Stimulated activated CD4-positive, alpha-beta T cell treated with anti-CD3 and anti-CD28 coated beads, Interleukin-15, amount 100 ng/mL, for 24 hours (primary cell): ENCODE data around the gene GNL3.

Experiments
- DNase-seq: peaks from one replicate; pipeline ENCODE4 v3.0.0-alpha.2; 2020

The GNL3 gene

DNA sequence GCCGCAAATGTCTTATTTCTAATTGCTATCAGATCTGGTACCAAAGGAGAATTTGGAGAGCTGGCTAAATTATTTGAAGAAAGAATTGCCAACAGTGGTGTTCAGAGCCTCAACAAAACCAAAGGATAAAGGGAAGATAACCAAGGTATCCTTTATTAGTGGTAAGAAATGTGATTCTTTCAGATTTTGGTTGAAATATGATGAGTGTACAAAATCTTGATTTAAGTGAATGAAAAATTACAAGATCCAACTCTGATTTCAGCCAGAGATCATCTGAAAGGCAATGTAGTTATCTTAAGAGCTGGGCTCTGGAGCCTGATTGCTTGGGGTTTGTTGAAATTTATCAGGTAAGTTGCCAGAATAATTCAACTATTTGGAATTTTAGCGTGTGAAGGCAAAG is 4.7 kb downstream of the GNL3 start:
- no peak for DNase-seq

- DNase-seq: no peak
Observed at GRCh38 chr3:52693071-52693470, 7.2 kb downstream of the GNL3 start.

GRCh38 chr3:52694528-52695189 is 8.8 kb downstream of the GNL3 start:
- DNase-seq: no peak

- no peak for DNase-seq
Observed at GRCh38 chr3:52695798-52696671, 10.2 kb downstream of the GNL3 start.

GRCh38 chr3:52696830-52697631 is 11.2 kb downstream of the GNL3 start:
- no peak for DNase-seq

- DNase-seq: no peak
Observed at GRCh38 chr3:52697632-52697965, 11.8 kb downstream of the GNL3 start.

GRCh38 chr3:52703341-52703740 is 17.5 kb downstream of the GNL3 start:
- DNase-seq: no peak

DNA sequence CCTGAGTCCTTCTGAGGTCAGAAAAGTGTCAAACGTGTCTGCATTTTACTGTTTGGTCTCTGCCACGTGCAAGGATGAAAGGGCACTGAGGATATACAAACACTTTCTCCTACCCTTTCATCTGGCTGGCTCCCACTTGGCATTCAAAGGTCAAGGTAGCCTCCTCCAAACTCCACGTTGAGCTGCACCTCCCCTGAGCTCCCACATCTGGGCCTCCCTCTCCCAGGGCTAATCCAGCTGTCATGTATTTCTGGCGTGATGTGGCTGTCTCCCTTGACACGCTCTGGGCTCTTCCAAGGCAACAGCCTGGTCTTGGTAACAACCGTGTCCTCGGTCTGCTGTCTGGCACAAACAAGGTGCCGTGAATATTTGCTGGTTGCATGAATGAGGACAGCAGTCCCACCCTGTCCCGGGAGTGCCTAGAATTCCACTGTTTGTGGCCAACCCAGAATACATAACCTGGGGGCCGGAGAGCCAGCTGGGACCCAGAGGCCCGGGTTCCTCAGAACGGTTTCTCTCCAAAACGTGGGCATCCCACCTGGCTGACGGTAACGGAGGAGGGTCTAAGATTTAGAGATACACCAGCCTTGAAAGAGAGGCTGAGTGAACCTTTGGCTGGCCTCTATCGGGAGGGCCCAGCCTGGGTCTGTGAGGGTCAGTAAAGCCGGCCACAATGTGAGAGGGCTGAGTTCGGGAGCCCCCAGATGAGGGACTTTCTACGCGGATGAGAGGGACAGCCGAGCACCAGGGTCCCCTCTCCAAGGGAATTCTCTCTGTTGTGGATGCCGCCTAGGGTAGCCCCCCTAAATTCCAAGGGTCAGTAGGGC is 19.0 kb downstream of the GNL3 start:
- peak; percentile 28 for DNase-seq

DNA sequence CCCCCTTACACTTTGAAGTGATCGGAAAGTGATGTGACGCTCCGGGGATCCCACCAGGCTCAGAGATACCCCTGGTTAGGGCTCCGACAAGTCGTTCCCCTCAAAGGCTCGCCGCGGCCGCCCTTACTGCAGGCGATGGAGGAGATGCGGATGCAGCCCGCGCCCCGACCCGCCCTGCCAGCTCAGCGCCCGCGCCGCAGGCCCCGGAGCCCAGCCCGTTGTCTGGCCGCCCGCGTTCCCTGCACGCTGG is 19.5 kb downstream of the GNL3 start:
- no peak for DNase-seq

GRCh38 chr3:52705688-52706686 is 20.2 kb downstream of the GNL3 start, which contains the start of the genes GLT8D1 and SPCS1:
Gene GLT8D1 (minus strand): TSS chr3:52705791. CDS start chr3:52700460, 5,331 bp downstream.
Gene SPCS1 (plus strand): TSS chr3:52706106. CDS start chr3:52706247, 141 bp downstream.
- DNase-seq: peak; percentile 91

DNA sequence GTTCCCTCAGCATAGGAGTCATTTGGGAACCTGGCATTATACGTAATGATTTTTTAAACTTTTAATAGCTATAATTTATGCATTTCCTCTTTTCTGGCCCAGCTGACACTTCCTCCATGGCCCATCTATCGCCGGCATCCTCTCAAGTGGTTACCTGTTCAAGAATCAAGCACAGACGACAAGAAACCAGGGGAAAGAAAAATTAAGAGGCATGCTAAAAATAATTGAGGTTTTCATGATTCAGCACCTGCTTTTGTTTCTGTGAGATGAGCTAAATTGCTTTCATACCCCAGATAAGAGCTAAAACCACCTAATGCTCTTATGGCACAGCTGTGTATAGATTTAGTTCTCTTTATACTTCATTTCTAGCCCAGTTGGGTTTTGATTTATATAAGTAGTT is 21.8 kb downstream of the GNL3 start:
- DNase-seq: no peak

GRCh38 chr3:52710512-52710911 is 24.7 kb downstream of the GNL3 start:
- DNase-seq: no peak

DNA sequence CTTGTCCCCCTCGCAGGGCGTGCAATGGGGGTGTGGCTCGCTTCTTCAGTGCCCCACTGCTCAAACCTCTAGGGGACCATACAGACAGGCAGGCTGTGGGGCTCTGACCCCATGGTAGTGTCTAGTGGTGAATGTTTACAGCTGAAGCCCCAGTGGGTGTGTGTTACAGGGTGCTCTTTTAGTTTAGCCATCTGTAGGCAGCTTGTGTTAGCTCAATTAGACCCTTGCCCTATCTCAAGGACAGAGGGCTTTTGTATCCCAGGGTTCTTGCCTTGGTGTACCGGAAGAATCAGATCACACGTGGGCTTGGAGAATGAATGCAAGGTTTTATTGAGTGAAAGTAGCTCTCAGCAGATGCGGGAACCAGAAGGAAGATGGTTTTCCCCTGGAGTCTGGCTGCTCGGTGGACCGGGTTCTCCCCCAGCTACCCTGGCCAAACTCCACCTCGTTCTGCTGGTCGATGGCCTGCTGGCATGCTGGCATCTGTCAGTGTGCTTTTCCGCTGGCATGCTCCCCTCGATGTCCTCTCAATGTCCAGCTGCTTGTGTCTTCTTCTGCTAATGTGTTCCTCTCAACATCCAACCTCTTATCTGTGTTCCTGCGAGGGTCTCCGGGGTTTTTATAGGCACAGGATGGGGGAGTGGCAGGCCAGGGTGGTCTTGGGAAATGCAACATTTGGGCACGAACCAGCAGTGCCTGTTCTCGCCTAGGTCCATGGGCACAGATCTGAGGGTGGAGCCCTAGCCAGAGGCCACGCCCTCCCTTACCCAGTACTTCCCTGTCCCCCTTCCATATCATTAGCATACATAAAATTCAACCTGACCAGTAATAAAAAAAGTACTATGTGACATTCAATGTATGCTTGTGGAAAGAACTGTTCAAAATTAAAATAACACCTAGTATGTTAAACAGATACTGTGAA is 26.7 kb downstream of the GNL3 start:
- DNase-seq: no peak

GRCh38 chr3:52714335-52715302 is 28.8 kb downstream of the GNL3 start:
- no peak for DNase-seq

GRCh38 chr3:52715714-52716305 is 30.0 kb downstream of the GNL3 start:
- no peak for DNase-seq

DNA sequence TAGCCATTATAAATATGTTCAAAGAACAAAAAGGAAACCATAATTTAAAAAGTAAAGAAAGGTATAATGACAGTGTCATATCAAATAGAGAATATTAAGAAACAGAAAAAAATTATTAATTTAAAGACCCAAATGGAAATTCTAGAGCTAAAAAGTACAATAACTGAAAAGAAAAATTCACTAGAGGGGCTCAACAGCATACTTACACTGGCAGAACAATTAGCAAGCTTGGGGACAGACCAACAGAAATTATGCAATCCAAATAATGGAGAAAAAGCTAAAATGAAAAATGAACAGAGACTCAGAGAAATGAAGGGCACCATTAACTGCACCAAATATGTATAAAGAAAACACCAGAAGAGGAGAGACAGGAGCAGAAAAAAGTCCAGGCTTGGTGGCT is 33.8 kb downstream of the GNL3 start:
- no peak for DNase-seq

- no peak for DNase-seq
Observed at GRCh38 chr3:52721002-52721729, 35.3 kb downstream of the GNL3 start.

- no peak for DNase-seq
Observed at GRCh38 chr3:52721730-52722008, 35.8 kb downstream of the GNL3 start.
